Gastrocnemius medialis (tissue), 4 donors: ENCODE measurements around the gene GDF7. TPM values are rescaled to one million over a fixed set of nuclear protein-coding genes. Genes with fewer than 3 reads are reported as not detected.

ENCODE experiments used
- ATAC-seq, 2 donors: fragments of 150-250 bp; one replicate each; pipeline ENCODE4 v1.9.1; 2016
- DNase-seq, 2 donors: peaks; one replicate each; pipeline ENCODE4 v3.0.0-alpha.2; 2019
- H3K27ac ChIP-seq, 4 donors: fragments of 200-600 bp; sonication (generic); 1 replicate in 1 of 4; 2 replicates in 3 of 4; pipeline ENCODE4 v1.5.1; 2016 to 2018; ENCODE audit warnings: mild to moderate bottlenecking in 2 of 4, moderate library complexity in 1 of 4
- H3K27me3 ChIP-seq, 3 donors: fragments of 200-600 bp; sonication (generic) in 2 of 3; 1 replicate in 1 of 3; 2 replicates in 2 of 3; pipeline versions ENCODE4 v1.5.1 to v1.6.0; 2016 to 2019; ENCODE audit warnings: mild to moderate bottlenecking in 1 of 3, moderate library complexity in 1 of 3
- H3K36me3 ChIP-seq, 2 donors: fragments of 200-600 bp; sonication (generic) in 1 of 2; one replicate each; pipeline ENCODE4 v1.5.1; 2017 to 2018
- H3K4me1 ChIP-seq, 2 donors: fragments of 200-600 bp; sonication (generic) in 1 of 2; one replicate each; pipeline ENCODE4 v1.5.1; 2016 to 2017; ENCODE audit warnings: mild to moderate bottlenecking in 2 of 2
- H3K4me3 ChIP-seq, 4 donors: fragments of 200-600 bp; sonication (generic) in 3 of 4; 1 replicate in 1 of 4; 2 replicates in 3 of 4; pipeline ENCODE4 v1.5.1; 2016 to 2019; ENCODE audit warnings: mild to moderate bottlenecking in 2 of 4
- H3K9me3 ChIP-seq, 3 donors: fragments of 200-600 bp; sonication (generic) in 2 of 3; 1 replicate in 1 of 3; 2 replicates in 2 of 3; pipeline ENCODE4 v1.5.1; 2016 to 2019
- CTCF ChIP-seq, 5 experiments: fragments of 450-650 bp in 3 of 5; fragments of 200-600 bp in 2 of 5; sonication (generic) in 2 of 5; IDR thresholded peaks in 4 of 5; conservative IDR thresholded peaks in 1 of 5; 1 replicate in 4 of 5; 2 replicates in 1 of 5; pipeline ENCODE4 v1.5.1; 2016 to 2019; ENCODE audit warnings: antibody characterized with exemption in 5 of 5, mild to moderate bottlenecking in 3 of 5, moderate library complexity in 3 of 5
- POLR2A ChIP-seq, 2 donors: fragments of 450-650 bp; IDR thresholded peaks; one replicate each; pipeline ENCODE4 v1.6.1; 2017; ENCODE audit warnings: antibody characterized with exemption in 2 of 2, mild to moderate bottlenecking in 2 of 2, moderate library complexity in 2 of 2
- in situ Hi-C, 4 donors: fragments of 200-750 bp; cut with MboI; loops; one replicate each; pipeline versions ENCODE4 v1.15.0 to v1.8.0; 2017; ENCODE audit warnings: low sequenced_read_pairs in 4 of 4
- intact Hi-C: fragments of 100-400 bp; cut with DNase I; formaldehyde crosslinking; loops from one replicate; pipeline ENCODE4 v1.15.1; 2023; ENCODE audit warnings: low total_unique reads
- total RNA-seq, 4 donors: library from RNA; depleted of rRNA; stranded (reverse); fragments of >200 nt; gene quantifications; one replicate each; pipeline versions ENCODE4 v1.1.0 to v1.2.3, GENCODE V29; 2016

GDF7 gene
- total RNA-seq, 4 donors from 2014 or later: 0.02 to 0.10 (median 0.07) TPM; not detected in 1

GRCh38 chr2:20627712-20628380 is 39.1 kb upstream of the GDF7 start:
- TF ChIP-seq POLR2A (IDR thresholded peaks at IDR 0.05): no peak
- no peak for TF ChIP-seq CTCF (IDR thresholded peaks at IDR 0.05 in 4 of 5, conservative IDR thresholded peaks at IDR 0.05 in 1 of 5)
- Histone ChIP-seq H3K36me3 (peaks cover 0 to 9% of the 10 kb centered on the region in 2 donors), H3K9me3 (no peaks in the 10 kb centered on the region), H3K4me1 (peaks cover 32 to 37% of the 10 kb centered on the region in 2 donors), H3K4me3 (no peak overlapping the region), H3K27me3 (no peaks in the 10 kb centered on the region), H3K27ac (peak overlapping the region in 3 of 4 donors; percentile 78 to 93 (median 87))
- DNase-seq (peak in 1 of 2 donors; percentile 5), ATAC-seq (no peak)
- intact Hi-C loops (no loop called here), in situ Hi-C loops (loop anchor here in 1 of 4 donors (25.0 kb wide), 1 partner anchor 566 kb away; the partner anchor contains the start of gene LAPTM4A)

- Histone ChIP-seq H3K4me1 (peaks cover 20 to 31% of the 10 kb centered on the region in 2 donors), H3K36me3 (peaks cover 0 to 4% of the 10 kb centered on the region in 2 donors), H3K9me3 (no peaks in the 10 kb centered on the region), H3K27ac (no peak overlapping the region), H3K27me3 (no peaks in the 10 kb centered on the region), H3K4me3 (no peak overlapping the region)
- no peak for ATAC-seq
- no peak for TF ChIP-seq POLR2A (IDR thresholded peaks at IDR 0.05)
- TF ChIP-seq CTCF (IDR thresholded peaks at IDR 0.05 in 4 of 5, conservative IDR thresholded peaks at IDR 0.05 in 1 of 5): no peak
- no peak for DNase-seq
- intact Hi-C loops (no loop called here), in situ Hi-C loops (loop anchor here in 1 of 4 donors (25.0 kb wide), 1 partner anchor 567 kb away; the partner anchor contains the start of gene LAPTM4A)
These were observed 37.8 kb upstream of the GDF7 start for GRCh38 chr2:20629181-20629580.

GRCh38 chr2:20629581-20630171 is 37.3 kb upstream of the GDF7 start:
- ATAC-seq: no peak
- no peaks in the 10 kb centered on the region for H3K27me3 ChIP-seq
- H3K4me3 ChIP-seq: no peak overlapping the region
- intact Hi-C loops: no loop called here
- peaks cover 19 to 32% of the 10 kb centered on the region in 2 donors for H3K4me1 ChIP-seq
- TF ChIP-seq POLR2A (IDR thresholded peaks at IDR 0.05) (no peak), CTCF (IDR thresholded peaks at IDR 0.05 in 4 of 5, conservative IDR thresholded peaks at IDR 0.05 in 1 of 5) (no peak)
- no peaks in the 10 kb centered on the region for H3K36me3 ChIP-seq
- in situ Hi-C loops: loop anchor here in 1 of 4 donors (25.0 kb wide), 1 partner anchor 567 kb away; the partner anchor contains the start of gene LAPTM4A
- H3K27ac ChIP-seq: no peak overlapping the region
- no peaks in the 10 kb centered on the region for H3K9me3 ChIP-seq
- no peak for DNase-seq

- intact Hi-C loops: no loop called here
These were observed 36.0 kb upstream of the GDF7 start for GRCh38 chr2:20630967-20631366.

More at GRCh38 chr2:20630967-20631366, 36.0 kb upstream of the GDF7 start:
- TF ChIP-seq CTCF (IDR thresholded peaks at IDR 0.05 in 4 of 5, conservative IDR thresholded peaks at IDR 0.05 in 1 of 5): no peak
- ATAC-seq (no peak), DNase-seq (no peak)
- peaks cover 15 to 33% of the 10 kb centered on the region in 2 donors for H3K4me1 ChIP-seq
- no peaks in the 10 kb centered on the region for H3K9me3 ChIP-seq
- in situ Hi-C loops: loop anchor here in 1 of 4 donors (25.0 kb wide), 1 partner anchor 569 kb away; the partner anchor contains the start of gene LAPTM4A
- H3K4me3 ChIP-seq: no peak overlapping the region
- no peaks in the 10 kb centered on the region for H3K27me3 ChIP-seq
- no peak overlapping the region for H3K27ac ChIP-seq
- H3K36me3 ChIP-seq: no peaks in the 10 kb centered on the region
